Stimulated activated CD8-positive, alpha-beta memory T cell treated with anti-CD3 and anti-CD28 coated beads, Interleukin-7, amount 100 ng/mL, for 24 hours (primary cell): Measurements from ENCODE around the gene SLCO4A1.

ENCODE experiments used
- DNase-seq: peaks from one replicate; pipeline ENCODE4 v3.0.0-alpha.2; 2020; ENCODE audit warnings: low read depth

Gene SLCO4A1

DNA sequence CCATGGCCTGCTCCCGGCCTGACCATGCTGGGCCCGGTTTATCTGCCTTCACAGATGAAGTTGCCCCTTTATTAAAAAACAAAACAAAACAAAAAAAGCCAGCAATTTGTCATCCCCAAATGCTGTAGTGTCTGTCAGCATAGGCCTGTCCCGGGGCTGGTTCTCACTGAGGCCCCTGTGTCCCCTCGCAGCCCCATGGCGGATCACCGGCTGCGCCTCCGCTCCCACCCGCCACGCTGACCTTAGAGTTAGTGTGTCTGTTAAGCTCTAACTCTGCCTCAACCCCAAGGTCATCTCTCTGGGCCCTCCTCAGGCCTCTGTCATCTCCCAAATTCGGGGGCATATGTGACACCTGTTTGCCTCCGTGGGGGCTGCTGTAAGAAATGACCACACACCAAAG is 11.1 kb downstream of the SLCO4A1 start:
- DNase-seq: no peak

DNA sequence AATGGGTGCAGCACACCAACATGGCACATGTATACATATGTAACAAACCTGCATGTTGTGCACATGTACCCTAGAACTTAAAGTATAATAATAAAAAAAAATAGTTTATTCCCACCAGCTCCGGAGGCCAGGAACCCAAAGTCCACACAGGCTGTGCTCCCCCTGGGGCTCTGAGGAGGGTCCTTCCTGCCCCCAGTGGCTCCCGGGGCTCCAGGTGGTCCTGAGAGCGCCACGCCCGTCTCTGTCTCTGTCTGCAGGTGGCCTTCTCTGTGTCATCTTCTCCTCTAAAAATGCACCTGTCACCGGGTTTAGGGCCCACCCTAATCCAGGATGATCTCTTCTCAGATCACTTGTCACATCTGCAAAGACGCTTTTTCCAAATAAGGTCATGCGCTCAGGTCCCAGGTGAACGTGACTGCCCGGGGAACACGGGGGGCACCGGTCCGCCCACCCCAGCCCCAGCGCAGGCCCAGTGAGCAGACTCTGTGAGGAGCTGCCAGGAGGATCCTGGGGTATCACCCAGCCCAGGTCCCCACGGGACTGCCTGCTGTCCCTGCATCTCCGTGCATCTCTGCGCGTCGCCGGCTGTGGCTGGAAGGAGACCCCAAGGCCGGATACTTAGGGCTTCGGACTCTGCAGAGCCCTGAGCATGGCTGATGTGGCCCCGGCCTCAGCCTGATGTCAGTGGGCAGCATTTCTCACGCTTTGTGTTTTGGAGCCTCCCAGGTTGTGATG is 11.8 kb downstream of the SLCO4A1 start:
- DNase-seq: no peak

DNA sequence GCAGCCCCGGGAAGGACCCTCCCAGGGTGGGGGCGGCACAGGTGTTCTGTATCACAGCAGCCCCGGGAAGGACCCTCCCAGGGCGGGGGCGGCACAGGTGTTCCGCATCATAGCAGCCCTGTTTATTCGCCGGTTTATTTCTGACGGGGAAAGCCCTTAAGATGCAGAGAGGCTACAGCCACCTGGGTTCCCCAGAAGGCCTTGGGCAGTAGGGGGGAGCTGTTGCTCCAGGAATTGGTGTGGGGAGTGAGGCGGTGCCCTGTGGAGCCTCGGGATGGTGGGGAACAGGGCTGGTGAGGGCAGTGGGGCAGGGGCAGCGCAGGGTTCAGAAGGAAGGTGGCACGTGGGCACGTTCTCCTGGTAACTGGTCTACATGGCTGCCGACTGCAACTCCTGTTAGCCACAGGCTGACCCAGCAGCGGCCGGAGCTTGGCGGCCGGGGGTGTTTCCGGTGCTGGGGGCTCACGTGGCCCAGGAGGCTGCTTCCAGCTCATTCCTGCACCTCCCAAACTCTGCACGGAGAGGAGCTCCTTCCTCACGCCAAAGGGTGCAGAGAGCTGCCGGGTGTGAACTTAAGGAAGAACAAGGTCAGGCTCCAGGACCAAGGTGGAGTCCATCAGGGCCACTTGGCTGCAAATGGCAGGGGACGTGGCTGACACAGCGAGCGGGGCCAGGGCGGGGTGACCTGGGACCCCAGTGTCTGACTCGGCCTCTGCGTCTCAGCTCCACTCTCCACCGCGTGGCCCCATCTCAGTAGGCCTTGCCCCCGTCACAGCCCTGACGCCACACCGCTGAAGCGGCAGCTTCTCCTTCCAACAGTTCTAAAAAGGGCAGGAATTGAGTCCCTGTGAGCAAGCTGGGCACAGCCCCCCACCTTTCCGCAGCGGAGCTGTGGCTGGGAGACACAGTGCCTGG is 13.2 kb downstream of the SLCO4A1 start:
- DNase-seq: no peak

DNA sequence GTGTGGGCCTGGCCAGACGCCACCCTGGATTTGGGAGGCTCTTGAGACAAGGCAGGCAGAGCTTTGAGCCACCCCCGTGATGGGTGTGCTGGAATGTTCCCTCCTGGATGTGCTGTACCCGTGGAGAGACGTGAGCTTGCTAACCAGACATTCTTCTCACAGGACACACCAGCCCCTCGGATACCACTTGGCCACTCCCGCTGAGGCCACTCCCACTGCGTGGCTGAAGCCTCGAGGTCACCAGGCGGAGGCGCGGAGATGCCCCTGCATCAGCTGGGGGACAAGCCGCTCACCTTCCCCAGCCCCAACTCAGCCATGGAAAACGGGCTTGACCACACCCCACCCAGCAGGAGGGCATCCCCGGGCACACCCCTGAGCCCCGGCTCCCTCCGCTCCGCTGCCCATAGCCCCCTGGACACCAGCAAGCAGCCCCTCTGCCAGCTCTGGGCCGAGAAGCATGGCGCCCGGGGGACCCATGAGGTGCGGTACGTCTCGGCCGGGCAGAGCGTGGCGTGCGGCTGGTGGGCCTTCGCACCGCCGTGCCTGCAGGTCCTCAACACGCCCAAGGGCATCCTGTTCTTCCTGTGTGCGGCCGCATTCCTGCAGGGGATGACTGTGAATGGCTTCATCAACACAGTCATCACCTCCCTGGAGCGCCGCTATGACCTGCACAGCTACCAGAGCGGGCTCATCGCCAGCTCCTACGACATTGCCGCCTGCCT is 14.1 kb downstream of the SLCO4A1 start:
- no peak for DNase-seq

DNA sequence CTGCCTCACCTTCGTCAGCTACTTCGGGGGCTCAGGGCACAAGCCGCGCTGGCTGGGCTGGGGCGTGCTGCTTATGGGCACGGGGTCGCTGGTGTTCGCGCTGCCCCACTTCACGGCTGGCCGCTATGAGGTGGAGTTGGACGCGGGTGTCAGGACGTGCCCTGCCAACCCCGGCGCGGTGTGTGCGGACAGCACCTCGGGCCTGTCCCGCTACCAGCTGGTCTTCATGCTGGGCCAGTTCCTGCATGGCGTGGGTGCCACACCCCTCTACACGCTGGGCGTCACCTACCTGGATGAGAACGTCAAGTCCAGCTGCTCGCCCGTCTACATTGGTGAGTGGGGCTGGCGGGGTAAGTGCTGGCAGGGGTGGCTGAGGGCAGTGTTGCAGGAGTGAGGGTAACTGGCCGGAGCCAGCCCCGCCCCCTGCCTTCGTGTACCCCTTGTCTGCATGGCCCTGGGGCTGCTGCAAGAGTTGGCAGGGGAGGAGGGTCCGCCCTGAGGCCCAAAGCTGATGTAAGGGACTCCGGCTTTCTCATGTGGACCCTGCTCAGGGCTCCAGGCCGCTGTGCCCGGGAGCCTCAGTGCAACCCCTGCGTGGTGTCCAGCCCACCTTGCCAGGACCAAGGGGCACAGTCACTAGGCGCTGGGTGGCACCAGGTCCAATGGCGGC is 14.8 kb downstream of the SLCO4A1 start:
- no peak for DNase-seq

DNA sequence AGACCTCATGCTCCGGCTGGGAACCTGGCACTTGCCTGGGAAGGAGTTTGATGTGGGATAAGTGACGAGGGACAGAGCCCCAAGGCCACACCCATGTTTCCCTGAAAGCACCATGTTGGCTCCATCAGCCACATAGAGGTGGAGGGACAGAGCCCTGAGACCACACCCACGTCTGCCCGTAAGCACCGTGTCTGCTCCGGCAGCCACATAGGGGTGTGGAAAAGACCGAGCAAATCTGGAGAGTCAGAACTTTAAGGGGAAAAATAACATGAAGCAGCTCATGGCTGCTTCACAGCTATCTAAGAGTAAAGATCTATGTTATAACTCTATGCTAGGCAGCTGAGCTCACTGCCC is 15.3 kb downstream of the SLCO4A1 start:
- no peak for DNase-seq

DNA sequence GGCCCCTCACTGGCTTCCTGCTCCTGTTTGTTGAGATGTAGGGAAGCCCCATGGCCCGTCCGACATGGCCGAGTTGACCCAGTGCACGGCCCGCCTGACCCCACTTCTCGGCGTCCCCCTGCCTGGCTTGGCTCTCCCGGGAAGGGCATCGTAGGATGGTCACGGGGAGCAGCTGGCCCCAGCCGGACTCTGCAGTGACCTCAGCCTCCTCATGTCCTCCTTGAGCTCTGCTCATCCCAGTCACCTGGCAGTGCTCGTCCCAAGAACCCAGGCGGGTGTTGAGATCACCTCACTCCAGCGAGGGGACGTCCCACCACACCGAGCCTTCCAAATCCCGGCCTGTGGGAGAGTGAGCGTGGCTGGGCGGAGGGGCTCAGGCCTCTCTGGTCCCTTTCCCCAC is 15.7 kb downstream of the SLCO4A1 start:
- DNase-seq: no peak

DNA sequence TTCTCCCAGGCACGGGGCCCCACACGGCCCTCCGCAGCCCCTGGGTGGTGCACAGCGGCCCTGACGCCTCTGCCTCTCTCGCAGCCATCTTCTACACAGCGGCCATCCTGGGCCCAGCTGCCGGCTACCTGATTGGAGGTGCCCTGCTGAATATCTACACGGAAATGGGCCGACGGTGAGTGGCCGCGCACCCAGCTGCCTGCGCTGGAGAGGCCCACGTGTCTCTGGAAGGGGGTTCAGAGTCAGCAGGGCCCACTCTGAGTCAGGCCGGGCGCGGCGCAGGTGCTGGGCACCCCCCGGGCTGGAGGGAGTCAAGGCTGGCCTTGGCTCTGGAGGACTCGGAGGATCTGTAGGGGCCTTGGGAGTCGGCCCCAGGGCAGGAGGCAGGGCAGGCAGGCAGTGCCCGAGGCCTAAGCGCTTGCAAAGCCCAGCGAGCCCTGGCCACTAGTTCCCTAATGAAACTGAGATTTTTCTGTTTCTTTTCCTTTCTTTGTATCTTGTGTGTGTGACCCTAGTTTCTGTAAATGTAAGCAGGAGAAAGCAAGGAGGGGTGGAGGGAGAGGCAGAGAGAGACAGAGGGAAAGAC is 16.4 kb downstream of the SLCO4A1 start:
- DNase-seq: no peak

DNA sequence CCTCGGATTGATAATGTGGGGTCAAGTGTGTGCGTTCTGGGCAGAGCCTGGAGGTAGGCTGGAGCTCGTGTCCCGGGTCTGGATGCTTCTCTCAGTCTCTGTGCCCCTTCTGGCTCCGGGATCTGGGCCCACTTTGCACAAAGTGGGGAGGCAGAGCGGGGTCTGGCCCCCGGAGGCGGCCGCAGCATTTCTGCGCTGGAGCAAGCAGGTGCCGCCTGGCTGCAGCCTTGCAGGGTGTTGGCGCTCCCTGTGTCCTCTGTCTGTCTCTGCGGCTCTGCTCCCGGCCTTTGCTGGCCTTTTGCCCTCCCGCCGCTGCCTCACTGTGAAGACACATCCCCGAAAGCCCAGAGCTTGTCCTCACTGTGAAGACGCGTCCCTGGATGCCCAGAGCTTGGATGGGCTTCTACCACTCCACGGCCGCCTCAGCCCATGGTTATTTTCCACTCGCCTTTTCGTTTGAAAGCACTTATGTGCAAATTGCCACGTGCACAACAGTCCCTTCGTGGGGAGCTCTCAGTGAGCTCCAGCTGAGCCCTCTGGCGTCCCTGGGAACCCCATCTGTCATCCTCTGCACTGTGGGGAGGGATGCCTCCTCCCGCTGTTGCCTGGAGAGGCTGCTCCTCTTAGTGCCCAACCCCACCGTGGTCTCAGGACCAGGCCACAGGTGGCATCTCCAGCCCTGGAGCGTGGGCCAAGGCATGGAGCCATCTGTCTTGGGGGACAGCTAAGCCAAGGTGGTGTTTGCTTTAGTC is 17.4 kb downstream of the SLCO4A1 start:
- no peak for DNase-seq

DNA sequence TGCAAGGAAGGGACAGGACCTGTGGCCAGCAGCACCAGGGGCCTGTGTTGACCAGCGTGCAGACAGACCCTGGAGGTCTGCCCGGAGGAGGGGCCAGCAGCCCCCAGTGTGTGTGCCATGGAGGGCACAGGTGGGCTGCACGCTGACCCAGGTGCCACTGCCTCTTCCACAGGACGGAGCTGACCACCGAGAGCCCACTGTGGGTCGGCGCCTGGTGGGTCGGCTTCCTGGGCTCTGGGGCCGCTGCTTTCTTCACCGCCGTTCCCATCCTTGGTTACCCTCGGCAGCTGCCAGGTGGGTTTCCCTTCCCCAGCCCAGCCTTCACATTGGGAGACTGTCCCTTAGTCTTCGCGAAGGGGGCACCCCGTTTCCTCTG is 17.9 kb downstream of the SLCO4A1 start:
- no peak for DNase-seq

DNA sequence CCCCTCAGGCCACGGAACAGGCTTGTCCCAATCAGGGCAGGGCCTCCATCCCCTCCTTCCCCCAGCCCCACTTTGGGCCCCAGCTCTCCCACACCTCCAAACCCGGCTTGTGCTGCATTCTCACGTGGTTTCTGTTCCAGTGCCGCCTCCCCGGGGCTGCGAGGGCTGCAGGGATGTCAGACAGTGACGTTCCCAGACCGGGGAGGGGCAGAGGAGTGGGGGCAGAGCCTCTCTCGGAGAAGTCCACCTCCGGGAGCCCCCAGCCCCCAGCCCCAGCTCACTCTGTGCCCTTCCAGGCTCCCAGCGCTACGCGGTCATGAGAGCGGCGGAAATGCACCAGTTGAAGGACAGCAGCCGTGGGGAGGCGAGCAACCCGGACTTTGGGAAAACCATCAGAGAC is 18.5 kb downstream of the SLCO4A1 start:
- no peak for DNase-seq

DNA sequence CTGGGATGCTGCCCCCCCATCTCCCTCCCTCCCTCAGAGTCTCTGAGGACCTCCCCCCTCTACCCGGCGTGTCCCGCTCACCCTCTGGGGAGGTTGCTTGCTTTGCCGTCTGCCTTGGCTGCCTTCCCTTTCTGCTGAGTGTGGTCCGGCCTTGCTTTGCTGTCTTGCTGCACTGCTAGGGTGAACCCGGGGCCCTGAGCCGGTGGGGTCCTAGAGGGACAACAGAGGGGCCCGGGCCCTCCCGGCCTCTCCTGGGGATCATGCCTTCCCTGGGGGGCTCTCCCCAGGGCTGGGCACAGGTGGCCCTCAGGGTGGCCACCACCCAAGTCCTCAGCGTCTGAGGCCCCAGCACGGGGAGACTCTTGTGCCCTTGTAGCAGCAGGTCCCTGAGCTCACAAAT is 19.3 kb downstream of the SLCO4A1 start:
- no peak for DNase-seq

DNA sequence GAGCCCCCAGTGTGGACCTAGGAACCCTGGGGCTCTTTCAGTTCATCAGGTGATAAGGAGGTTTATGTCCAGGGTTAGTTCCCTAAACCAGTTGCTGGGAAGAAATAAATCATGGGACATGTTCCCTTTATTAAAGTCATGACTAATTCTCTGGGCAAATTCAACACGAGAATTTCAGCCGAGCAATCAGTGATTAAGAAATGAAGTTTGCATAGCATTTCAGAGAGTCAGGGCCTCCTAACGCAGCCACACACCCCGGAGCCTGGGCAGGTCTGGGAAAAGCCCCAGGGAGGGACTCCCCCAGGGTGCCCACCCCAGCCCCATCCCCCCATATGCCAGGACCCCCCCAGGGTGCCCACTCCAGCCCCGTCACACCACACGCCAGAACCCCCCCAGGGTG is 20.1 kb downstream of the SLCO4A1 start:
- DNase-seq: no peak

DNA sequence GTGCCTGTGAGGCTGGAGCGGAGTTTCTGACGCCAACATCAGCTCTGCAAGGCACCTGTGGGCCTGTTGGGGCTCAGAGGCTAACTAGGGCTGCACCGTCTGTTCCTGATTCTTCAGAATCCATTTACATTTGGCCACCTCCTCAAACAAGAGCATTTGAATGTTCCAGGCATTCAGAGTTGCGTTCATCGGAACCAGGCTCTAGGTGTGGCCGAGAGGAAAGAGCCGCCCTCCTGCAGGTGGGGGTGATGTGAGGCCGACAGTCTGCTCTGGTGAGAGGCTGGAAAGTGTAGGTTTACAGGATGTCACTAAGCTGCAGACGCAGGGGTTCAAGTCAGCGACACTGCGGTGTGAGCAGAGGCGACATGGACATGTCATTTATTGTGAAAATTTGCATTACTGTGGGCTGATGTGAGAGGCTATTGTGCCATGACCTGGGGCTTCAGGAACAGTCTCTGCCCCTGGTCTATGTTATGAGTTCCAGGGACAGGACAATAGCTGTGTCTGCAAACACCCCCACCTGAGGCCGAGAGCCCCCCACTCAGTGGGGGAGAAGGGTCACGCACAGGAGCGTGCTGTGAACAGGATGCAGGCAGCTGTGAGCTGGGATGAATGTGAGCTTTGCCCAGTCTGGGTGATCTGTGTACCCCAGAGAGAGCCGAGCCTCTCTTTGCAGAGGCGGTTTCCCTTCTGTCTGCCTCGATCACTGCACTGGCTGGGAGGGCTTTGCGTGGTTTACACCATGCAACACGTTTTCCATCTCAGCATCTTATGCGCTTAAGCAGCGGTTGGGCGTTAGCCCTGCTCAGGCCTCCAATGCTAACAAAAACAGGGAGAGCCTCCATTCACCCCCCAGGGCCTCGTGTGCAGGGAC is 21.1 kb downstream of the SLCO4A1 start:
- DNase-seq: no peak

DNA sequence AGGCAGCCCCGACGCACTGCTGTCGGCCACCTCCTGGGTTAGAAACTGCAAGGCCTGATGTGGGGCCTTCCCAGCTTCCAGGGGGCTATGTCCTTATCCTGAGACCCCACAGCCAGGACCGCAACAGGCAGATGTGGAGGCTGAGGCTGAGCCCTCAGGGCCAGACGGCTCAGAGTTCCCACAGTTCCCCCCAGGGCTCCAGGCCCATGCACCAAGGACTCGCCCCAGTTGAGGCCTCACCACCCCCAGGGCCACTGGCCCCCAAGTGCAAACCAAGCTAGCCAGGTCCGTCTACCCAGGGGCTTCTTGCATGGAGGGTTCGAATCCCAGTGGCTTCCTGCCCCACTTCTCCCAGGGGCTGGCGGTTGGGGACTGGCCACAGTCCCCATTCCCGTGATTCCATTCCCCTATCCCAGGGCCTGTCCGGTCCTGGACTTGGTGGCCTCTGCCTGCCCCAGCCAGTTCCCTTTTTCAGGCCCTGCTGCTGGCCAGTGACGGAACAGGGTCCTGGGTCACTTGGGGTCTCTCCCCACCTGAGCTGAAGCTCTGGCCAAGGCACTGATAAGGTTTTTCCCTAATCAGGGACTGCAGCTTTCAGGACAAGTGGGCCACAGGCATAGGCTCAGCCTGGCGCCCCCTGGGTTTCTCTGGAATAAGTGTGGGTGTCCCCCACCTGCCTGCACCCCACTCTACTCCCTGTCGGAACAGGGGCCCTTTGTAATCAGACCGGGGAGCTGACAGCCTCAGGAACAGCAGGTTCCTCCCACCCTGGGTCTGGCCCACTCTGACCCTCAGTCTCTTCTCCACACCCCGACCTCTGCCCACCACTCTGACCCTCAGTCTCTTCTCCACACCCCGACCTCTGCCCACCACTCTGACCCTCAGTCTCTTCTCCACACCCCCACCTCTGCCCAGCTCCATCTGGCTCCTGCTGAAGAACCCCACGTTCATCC is 22.0 kb downstream of the SLCO4A1 start:
- DNase-seq: no peak

DNA sequence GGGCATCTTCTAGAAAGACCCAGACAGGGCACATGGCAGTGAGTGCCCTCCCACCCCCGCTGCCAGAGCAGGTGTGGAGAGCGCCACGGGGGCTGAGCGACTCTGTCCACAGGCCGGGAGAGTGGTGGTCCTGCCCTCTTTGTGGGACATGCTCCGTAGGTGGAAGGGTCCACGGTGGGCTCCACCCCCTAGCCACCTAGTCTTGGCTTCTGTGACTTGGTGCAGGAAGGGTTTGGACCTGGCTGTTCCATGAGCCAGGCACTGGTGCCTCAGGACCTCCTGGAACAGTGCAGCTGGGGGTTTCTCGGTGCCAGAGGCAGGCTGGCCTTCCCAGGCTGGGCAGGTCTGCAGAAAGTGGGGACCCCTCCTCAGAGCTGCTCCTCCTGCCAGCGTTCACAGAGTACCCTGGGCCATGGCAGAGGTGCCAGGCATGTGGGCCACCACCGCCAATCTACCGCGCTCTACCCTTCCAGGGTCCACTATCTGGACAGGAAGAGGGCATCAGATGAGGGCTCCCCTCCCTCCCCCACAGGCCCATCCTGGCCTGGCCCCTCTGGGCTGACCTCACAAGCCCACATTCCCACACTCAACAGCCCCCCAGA is 23.0 kb downstream of the SLCO4A1 start:
- no peak for DNase-seq

DNA sequence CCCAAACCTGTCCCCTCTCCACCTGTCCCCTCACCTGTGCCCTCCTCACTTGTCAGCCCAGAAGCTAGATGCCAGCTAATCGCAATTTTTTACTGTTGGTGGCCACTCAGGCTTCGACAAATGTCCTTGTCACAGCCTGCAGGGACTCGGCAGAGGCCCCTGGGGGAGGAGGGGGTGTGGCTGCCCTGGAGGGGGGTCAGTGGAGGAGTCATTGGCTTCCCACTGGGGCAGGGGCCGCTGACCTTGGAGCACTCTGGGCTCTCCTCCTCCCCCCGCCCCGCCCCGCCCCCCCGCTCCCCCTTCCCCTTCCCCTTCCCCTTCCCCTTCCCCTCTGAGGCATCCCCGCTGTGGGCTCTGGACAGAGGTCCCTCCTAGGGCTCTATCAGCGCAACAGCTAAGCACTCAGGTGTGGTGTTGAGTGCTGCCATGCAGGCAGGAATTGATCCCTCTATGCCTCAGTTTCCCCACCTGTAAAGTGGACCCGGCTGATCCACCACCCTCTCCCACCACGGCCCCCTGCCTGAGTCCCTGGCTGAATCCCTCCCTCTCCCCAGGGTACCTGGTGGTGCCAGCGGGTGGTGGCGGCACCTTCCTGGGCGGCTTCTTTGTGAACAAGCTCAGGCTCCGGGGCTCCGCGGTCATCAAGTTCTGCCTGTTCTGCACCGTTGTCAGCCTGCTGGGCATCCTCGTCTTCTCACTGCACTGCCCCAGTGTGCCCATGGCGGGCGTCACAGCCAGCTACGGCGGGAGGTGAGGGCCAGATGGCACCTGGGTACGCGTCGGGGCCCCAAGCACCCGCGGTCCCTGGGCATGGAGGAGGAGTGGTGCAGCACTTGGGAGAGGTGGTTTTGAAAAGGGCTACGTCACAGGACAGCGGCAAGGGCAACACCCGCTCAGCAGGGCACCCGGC is 23.8 kb downstream of the SLCO4A1 start:
- no peak for DNase-seq
